ENCODE data around the gene KCNS1.

Gene KCNS1

DNA sequence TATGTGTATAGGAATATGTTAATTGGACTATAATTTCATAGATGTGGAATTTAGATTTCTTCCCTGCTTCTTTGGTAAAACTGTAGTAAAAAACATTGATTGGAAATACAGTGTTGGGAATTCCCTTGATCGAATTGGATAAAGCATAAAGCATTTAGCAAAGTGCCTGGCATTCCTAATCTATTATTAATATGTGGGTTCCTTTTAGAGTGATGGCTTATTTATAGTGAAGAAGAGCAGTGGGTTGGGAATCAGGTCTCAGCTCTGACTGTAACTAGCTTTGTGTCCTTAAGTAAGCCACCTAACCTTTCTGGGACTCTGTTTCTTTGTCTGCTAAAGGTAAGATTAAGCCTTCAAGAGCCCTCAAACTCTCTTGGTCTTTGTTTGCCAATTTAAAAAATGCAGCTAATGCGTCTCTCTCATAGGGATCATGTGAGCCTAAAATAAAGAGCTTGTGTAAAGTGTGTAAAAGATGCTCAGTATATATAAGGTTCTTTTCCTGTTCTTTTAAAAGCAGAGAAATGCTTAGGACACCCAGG is 53.3 kb downstream of the KCNS1 start:
- DNase-seq: no peak

- DNase-seq: no peak
These were observed 56.3 kb downstream of the KCNS1 start for GRCh38 chr20:45044601-45045000.

GRCh38 chr20:45044084-45044573 is 56.8 kb downstream of the KCNS1 start:
- no peak for DNase-seq

GRCh38 chr20:45042978-45043377 is 57.9 kb downstream of the KCNS1 start:
- DNase-seq: no peak

Data from activated CD4-positive, alpha-beta T cell treated with anti-CD3 and anti-CD28 coated beads for 1 hour (primary cell).